Epithelial cell of prostate (primary cell): Measurements from ENCODE around the gene RHBDL1.

Source experiments
- DNase-seq: peaks from one replicate; pipeline ENCODE4 v3.0.0-alpha.2; 2011; ENCODE audit warnings: low read depth, low spot score
- H3K27ac ChIP-seq: fragments of 450-650 bp; 2 replicates; pipeline ENCODE4 v1.5.1; 2017; ENCODE audit warnings: mild to moderate bottlenecking

Gene RHBDL1

GRCh38 chr16:702341-702740 is 26.9 kb downstream of the RHBDL1 start:
- DNase-seq: no peak
- no peak overlapping the region for H3K27ac ChIP-seq

GRCh38 chr16:703406-703805 is 27.9 kb downstream of the RHBDL1 start:
- no peak for DNase-seq
- H3K27ac ChIP-seq: no peak overlapping the region

- no peak overlapping the region for H3K27ac ChIP-seq
- DNase-seq: no peak
Measured at GRCh38 chr16:704047-704446, 28.6 kb downstream of the RHBDL1 start.

- H3K27ac ChIP-seq: no peak overlapping the region
- DNase-seq: no peak
Measured at GRCh38 chr16:704552-705380, 29.3 kb downstream of the RHBDL1 start.

- no peak within 1 kb of the TSS for H3K27ac ChIP-seq
- DNase-seq: no peak
Measured at GRCh38 chr16:705431-706188, 30.1 kb downstream of the RHBDL1 start, which contains the start of gene FBXL16. TSS of gene FBXL16 (minus strand) at chr16:705801. CDS start at chr16:697405, 8,396 bp downstream.

- no peak overlapping the region for H3K27ac ChIP-seq
- DNase-seq: no peak
Measured at GRCh38 chr16:706189-707061, 31.0 kb downstream of the RHBDL1 start.

- no peak for DNase-seq
- no peak overlapping the region for H3K27ac ChIP-seq
Measured at GRCh38 chr16:707062-707538, 31.6 kb downstream of the RHBDL1 start.

GRCh38 chr16:708019-708418 is 32.5 kb downstream of the RHBDL1 start:
- no peak for DNase-seq
- no peak overlapping the region for H3K27ac ChIP-seq

- no peak for DNase-seq
- no peak overlapping the region for H3K27ac ChIP-seq
Measured at GRCh38 chr16:708959-709358, 33.5 kb downstream of the RHBDL1 start.

GRCh38 chr16:709566-710499 is 34.4 kb downstream of the RHBDL1 start:
- no peak overlapping the region for H3K27ac ChIP-seq
- no peak for DNase-seq

- no peak overlapping the region for H3K27ac ChIP-seq
- DNase-seq: no peak
Measured at GRCh38 chr16:710500-711075, 35.1 kb downstream of the RHBDL1 start.

- H3K27ac ChIP-seq: no peak overlapping the region
- no peak for DNase-seq
Measured at GRCh38 chr16:711084-711483, 35.6 kb downstream of the RHBDL1 start.

- peak overlapping the region; percentile 60 for H3K27ac ChIP-seq
Measured at GRCh38 chr16:711548-712320, 36.3 kb downstream of the RHBDL1 start.

GRCh38 chr16:712740-713250 is 37.3 kb downstream of the RHBDL1 start:
- H3K27ac ChIP-seq: peak overlapping the region; percentile 60
- DNase-seq: peak; percentile 83

More at GRCh38 chr16:711548-712320, 36.3 kb downstream of the RHBDL1 start:
- DNase-seq: no peak

GRCh38 chr16:714079-714478 is 38.6 kb downstream of the RHBDL1 start:
- DNase-seq: no peak
- peak overlapping the region; percentile 60 for H3K27ac ChIP-seq

- peak within 1 kb of the TSS; percentile 60 for H3K27ac ChIP-seq
- DNase-seq: no peak
Measured at GRCh38 chr16:714558-715476, 39.3 kb downstream of the RHBDL1 start, which contains the start of gene METRN. TSS of gene METRN (plus strand) at chr16:715118. CDS start at chr16:715290, 172 bp downstream.
